Smooth muscle cell (in vitro differentiated cells): ENCODE measurements around the gene NPLOC4. TPM values are rescaled to one million over a fixed set of nuclear protein-coding genes. Genes with fewer than 3 reads are reported as not detected.
A peak's percentile ranks its signal among the peaks of the same experiment; 100 is the strongest.

Experiments
- DNase-seq: peaks from one replicate; lab custom pipeline; 2025; ENCODE audit not compliant: unreplicated experiment; lab: John Stamatoyannopoulos, UW
- H2AFZ ChIP-seq: fragments of 200-600 bp; sonication (generic); 2 replicates; pipeline ENCODE4 v1.6.0; 2016; ENCODE audit warnings: antibody characterized with exemption, low read depth, mild to moderate bottlenecking
- H3F3A ChIP-seq: fragments of 200-600 bp; sonication (generic); 2 replicates; pipeline ENCODE4 v1.6.0; 2017; ENCODE audit warnings: antibody characterized with exemption, low read depth
- H3K27ac ChIP-seq: fragments of 200-600 bp; sonication (generic); 2 replicates; pipeline ENCODE4 v1.5.1; 2016; ENCODE audit warnings: low read depth, mild to moderate bottlenecking
- H3K27me3 ChIP-seq: fragments of 200-600 bp; sonication (generic); 2 replicates; pipeline ENCODE4 v1.6.1; 2016; ENCODE audit warnings: low read depth, mild to moderate bottlenecking
- H3K36me3 ChIP-seq: fragments of 200-600 bp; sonication (generic); 2 replicates; pipeline ENCODE4 v1.5.1; 2016; ENCODE audit warnings: low read depth
- H3K4me1 ChIP-seq: fragments of 200-600 bp; sonication (generic); 2 replicates; pipeline ENCODE4 v1.5.1; 2016; ENCODE audit warnings: low read depth
- H3K4me2 ChIP-seq: fragments of 200-600 bp; sonication (generic); 2 replicates; pipeline ENCODE4 v1.6.0; 2016; ENCODE audit warnings: mild to moderate bottlenecking
- H3K4me3 ChIP-seq: fragments of 200-600 bp; sonication (generic); 2 replicates; pipeline ENCODE4 v1.5.1; 2016; ENCODE audit warnings: mild to moderate bottlenecking
- H3K79me2 ChIP-seq: fragments of 200-600 bp; sonication (generic); 2 replicates; pipeline ENCODE4 v1.6.0; 2016; ENCODE audit warnings: low read depth, mild to moderate bottlenecking
- H3K9ac ChIP-seq: fragments of 200-600 bp; sonication (generic); 2 replicates; pipeline ENCODE4 v1.6.0; 2016; ENCODE audit warnings: low read depth
- H3K9me3 ChIP-seq: fragments of 200-600 bp; sonication (generic); replicated peaks from 2 replicates; pipeline ENCODE4 v1.5.1; 2016; ENCODE audit warnings: low read depth
- H4K20me1 ChIP-seq: fragments of 200-600 bp; sonication (generic); 2 replicates; pipeline ENCODE4 v1.6.0; 2016; ENCODE audit warnings: low read depth
- CTCF ChIP-seq: fragments of 200-600 bp; sonication (generic); IDR thresholded peaks from 2 replicates; pipeline ENCODE4 v1.5.1; 2017; ENCODE audit warnings: borderline replicate concordance, mild to moderate bottlenecking, antibody characterized with exemption; ENCODE audit not compliant: insufficient read depth, poor library complexity, severe bottlenecking
- WGBS: methylation state at CpG from one replicate; pipeline ENCODE4 v1.1.7; 2016; ENCODE audit warnings: low lambda C conversion rate; 5-methylcytosine and 5-hydroxymethylcytosine counted together
- polyA plus RNA-seq: library from polyadenylated mRNA; unstranded; fragments of >200 nt; fragmentation: Nextera tagmentation; extraction: Ambion mirVana; gene quantifications from 2 replicates; pipeline ENCODE4 v1.2.1, GENCODE V29; 2016
- total RNA-seq: library from RNA; depleted of rRNA; stranded (reverse); fragments of >200 nt; gene quantifications from 2 replicates; pipeline ENCODE4 v1.2.3, GENCODE V29; 2014

The NPLOC4 gene
- total and polyA plus RNA-seq, 2 experiments from 2014 or later, result 58.1 to 60.9 TPM

GRCh38 chr17:81566461-81567126 is 70.3 kb downstream of the NPLOC4 start:
- Histone ChIP-seq H3K9ac (peak overlapping the region; percentile 72), H3K27me3 (no peaks in the 10 kb centered on the region), H3K79me2 (peaks cover 10% of the 10 kb centered on the region), H4K20me1 (no peaks in the 10 kb centered on the region), H3K4me3 (peak overlapping the region; percentile 29), H3K4me1 (peaks cover 19% of the 10 kb centered on the region), H3K4me2 (peak overlapping the region; percentile 78), H3F3A (peaks cover 54% of the 10 kb centered on the region), H3K9me3 (no peaks in the 10 kb centered on the region), H3K27ac (peak overlapping the region; percentile 95), H2AFZ (no peak overlapping the region), H3K36me3 (no peaks in the 10 kb centered on the region)
- no peak for TF ChIP-seq CTCF
- DNase-seq, result peak; percentile 86
- 4% methylated on average over 8 of the region's 8 CpGs for WGBS

GRCh38 chr17:81565231-81565630 is 71.7 kb downstream of the NPLOC4 start:
- H3K4me3 ChIP-seq, result no peak overlapping the region
- no peak for DNase-seq
- no peaks in the 10 kb centered on the region for H4K20me1 ChIP-seq
- peaks cover 58% of the 10 kb centered on the region for H3F3A ChIP-seq
- H3K4me1 ChIP-seq, result peaks cover 19% of the 10 kb centered on the region
- H2AFZ ChIP-seq, result no peak overlapping the region
- peak overlapping the region; percentile 67 for H3K4me2 ChIP-seq
- H3K79me2 ChIP-seq, result peaks cover 13% of the 10 kb centered on the region
- no peaks in the 10 kb centered on the region for H3K27me3 ChIP-seq
- peak overlapping the region; percentile 95 for H3K27ac ChIP-seq
- H3K9ac ChIP-seq, result no peak overlapping the region
- 96% methylated on average over 15 of the region's 16 CpGs for WGBS
- no peaks in the 10 kb centered on the region for H3K9me3 ChIP-seq
- no peaks in the 10 kb centered on the region for H3K36me3 ChIP-seq
- no peak for TF ChIP-seq CTCF

- 95% methylated on average over 15 of the region's 17 CpGs for WGBS
Observed at GRCh38 chr17:81564778-81565177, 72.1 kb downstream of the NPLOC4 start.

More at GRCh38 chr17:81564778-81565177, 72.1 kb downstream of the NPLOC4 start:
- Histone ChIP-seq H3K27me3 (no peaks in the 10 kb centered on the region), H2AFZ (no peak overlapping the region), H3K4me1 (peaks cover 19% of the 10 kb centered on the region), H4K20me1 (no peaks in the 10 kb centered on the region), H3F3A (peaks cover 55% of the 10 kb centered on the region), H3K4me3 (no peak overlapping the region), H3K27ac (peak overlapping the region; percentile 95), H3K9me3 (no peaks in the 10 kb centered on the region), H3K36me3 (no peaks in the 10 kb centered on the region), H3K4me2 (peak overlapping the region; percentile 67), H3K79me2 (peaks cover 13% of the 10 kb centered on the region), H3K9ac (no peak overlapping the region)
- DNase-seq, result no peak
- TF ChIP-seq CTCF, result no peak
